ENCODE measurements around the gene KRTAP5-1. TPM values are rescaled to one million over a fixed set of nuclear protein-coding genes. Genes with fewer than 3 reads are reported as not detected.

The KRTAP5-1 gene
- total RNA-seq, 1 donor from 2014 or later: not detected

DNA sequence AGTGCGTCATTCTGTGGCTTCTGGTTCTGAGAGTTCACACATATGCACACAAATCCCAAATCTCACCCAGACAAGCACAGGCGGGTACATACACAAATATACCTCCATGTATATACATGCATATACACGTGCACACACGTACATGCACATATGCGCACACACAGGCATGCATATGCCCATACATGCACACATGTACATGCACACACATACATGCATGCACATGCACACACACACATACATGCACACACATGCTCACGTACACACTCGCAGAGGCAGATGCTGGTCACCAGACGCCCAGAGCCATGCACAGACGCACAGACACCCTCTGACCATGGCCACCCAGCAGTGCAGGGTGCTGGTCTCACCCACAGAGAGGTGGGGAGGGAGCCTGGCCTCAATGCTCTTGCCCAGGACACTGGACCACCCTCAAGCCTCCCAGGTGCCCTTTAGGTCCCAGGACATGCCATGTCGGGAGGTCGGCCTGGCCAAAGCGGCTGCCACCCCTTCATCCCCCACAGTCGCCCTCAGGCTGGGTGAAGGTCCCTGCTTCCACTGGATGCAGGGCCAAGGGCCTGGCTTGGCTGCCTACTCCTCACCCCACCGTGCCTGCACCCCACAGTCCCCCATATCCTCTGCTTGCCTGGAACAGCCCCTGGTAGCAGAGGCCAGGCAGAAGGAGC, 22.5 kb downstream of the KRTAP5-1 start:
- TF ChIP-seq, protein P1, sequence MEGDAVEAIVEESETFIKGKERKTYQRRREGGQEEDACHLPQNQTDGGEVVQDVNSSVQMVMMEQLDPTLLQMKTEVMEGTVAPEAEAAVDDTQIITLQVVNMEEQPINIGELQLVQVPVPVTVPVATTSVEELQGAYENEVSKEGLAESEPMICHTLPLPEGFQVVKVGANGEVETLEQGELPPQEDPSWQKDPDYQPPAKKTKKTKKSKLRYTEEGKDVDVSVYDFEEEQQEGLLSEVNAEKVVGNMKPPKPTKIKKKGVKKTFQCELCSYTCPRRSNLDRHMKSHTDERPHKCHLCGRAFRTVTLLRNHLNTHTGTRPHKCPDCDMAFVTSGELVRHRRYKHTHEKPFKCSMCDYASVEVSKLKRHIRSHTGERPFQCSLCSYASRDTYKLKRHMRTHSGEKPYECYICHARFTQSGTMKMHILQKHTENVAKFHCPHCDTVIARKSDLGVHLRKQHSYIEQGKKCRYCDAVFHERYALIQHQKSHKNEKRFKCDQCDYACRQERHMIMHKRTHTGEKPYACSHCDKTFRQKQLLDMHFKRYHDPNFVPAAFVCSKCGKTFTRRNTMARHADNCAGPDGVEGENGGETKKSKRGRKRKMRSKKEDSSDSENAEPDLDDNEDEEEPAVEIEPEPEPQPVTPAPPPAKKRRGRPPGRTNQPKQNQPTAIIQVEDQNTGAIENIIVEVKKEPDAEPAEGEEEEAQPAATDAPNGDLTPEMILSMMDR (IDR thresholded peaks at IDR 0.05; ENCODE audit: unreplicated experiment): no peak
- Mint-ChIP-seq H3K27me3 (peaks cover 4% of the 10 kb centered on the region), H3K4me3 (ENCODE audit: low read depth) (no peak overlapping the region), H3K9me3 (ENCODE audit: low read depth) (no peaks in the 10 kb centered on the region), H3K36me3 (ENCODE audit: insufficient read depth) (peaks cover under 1% of the 10 kb centered on the region), H3K4me1 (ENCODE audit: low read depth) (peaks cover 2% of the 10 kb centered on the region), H3K27ac (no peak overlapping the region)
- DNase-seq (ENCODE audit: low spot score, unreplicated experiment): no peak

- Mint-ChIP-seq H3K27ac (no peak overlapping the region), H3K9me3 (ENCODE audit: low read depth) (no peaks in the 10 kb centered on the region), H3K36me3 (ENCODE audit: insufficient read depth) (peaks cover 2% of the 10 kb centered on the region), H3K4me1 (ENCODE audit: low read depth) (no peaks in the 10 kb centered on the region), H3K27me3 (peaks cover 5% of the 10 kb centered on the region), H3K4me3 (ENCODE audit: low read depth) (no peak overlapping the region)
- DNase-seq (ENCODE audit: low spot score, unreplicated experiment): no peak
- TF ChIP-seq, protein P1 (IDR thresholded peaks at IDR 0.05; ENCODE audit: unreplicated experiment): no peak
Measured at GRCh38 chr11:1561955-1562354, 23.1 kb downstream of the KRTAP5-1 start.

- H3K36me3 Mint-ChIP-seq (ENCODE audit: insufficient read depth): peaks cover 2% of the 10 kb centered on the region
- no peak for DNase-seq (ENCODE audit: low spot score, unreplicated experiment)
- H3K9me3 Mint-ChIP-seq (ENCODE audit: low read depth): no peaks in the 10 kb centered on the region
- H3K27me3 Mint-ChIP-seq: peaks cover 5% of the 10 kb centered on the region
- no peak overlapping the region for H3K27ac Mint-ChIP-seq
- TF ChIP-seq, protein P1 (IDR thresholded peaks at IDR 0.05; ENCODE audit: unreplicated experiment): no peak
- H3K4me3 Mint-ChIP-seq (ENCODE audit: low read depth): no peak overlapping the region
- no peaks in the 10 kb centered on the region for H3K4me1 Mint-ChIP-seq (ENCODE audit: low read depth)
Measured at GRCh38 chr11:1561266-1561665, 23.8 kb downstream of the KRTAP5-1 start.

DNA sequence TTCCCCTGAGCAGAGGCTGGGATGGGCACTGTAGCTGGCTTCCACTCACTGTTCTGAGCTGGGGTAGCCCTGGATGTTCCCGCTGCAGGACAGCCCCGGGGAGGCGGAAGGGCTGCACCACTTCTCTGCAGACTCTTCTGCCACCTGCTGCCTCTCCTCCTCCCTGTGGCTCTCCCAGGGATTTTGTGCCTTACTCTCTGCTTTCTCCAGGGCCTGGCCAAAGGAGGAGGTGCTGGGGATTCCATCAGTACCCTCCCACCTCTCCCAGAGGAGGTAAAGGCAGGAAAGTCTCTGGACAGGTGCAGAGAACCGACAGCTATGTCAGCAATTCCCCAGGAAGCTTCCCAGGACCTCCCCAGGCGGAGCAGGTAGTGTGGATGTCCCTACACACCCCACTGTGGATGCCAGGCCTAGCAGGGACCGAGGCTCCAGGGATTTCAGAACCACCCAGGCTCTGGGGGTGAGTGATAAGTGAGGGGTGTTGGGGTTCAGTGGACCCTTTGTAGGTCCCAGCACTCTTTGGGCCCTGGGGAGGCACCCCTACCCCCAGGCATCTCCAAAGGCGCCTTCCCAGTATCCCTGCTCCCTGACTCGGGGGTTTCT, 24.3 kb downstream of the KRTAP5-1 start:
- Mint-ChIP-seq H3K27ac (no peak overlapping the region), H3K27me3 (peaks cover 5% of the 10 kb centered on the region), H3K9me3 (ENCODE audit: low read depth) (no peaks in the 10 kb centered on the region), H3K4me1 (ENCODE audit: low read depth) (no peaks in the 10 kb centered on the region), H3K36me3 (ENCODE audit: insufficient read depth) (peaks cover 2% of the 10 kb centered on the region), H3K4me3 (ENCODE audit: low read depth) (no peak overlapping the region)
- TF ChIP-seq, protein P1 (IDR thresholded peaks at IDR 0.05; ENCODE audit: unreplicated experiment): no peak
- DNase-seq (ENCODE audit: low spot score, unreplicated experiment): no peak

- no peak for DNase-seq (ENCODE audit: low spot score, unreplicated experiment)
- no peak overlapping the region for H3K27ac Mint-ChIP-seq
- H3K9me3 Mint-ChIP-seq (ENCODE audit: low read depth): no peaks in the 10 kb centered on the region
- no peak overlapping the region for H3K4me3 Mint-ChIP-seq (ENCODE audit: low read depth)
- H3K36me3 Mint-ChIP-seq (ENCODE audit: insufficient read depth): peaks cover 2% of the 10 kb centered on the region
- TF ChIP-seq, protein P1 (IDR thresholded peaks at IDR 0.05; ENCODE audit: unreplicated experiment): no peak
- H3K4me1 Mint-ChIP-seq (ENCODE audit: low read depth): no peaks in the 10 kb centered on the region
- H3K27me3 Mint-ChIP-seq: peaks cover 5% of the 10 kb centered on the region
Measured at GRCh38 chr11:1560002-1560648, 25.0 kb downstream of the KRTAP5-1 start.

Data from progenitor cell of endocrine pancreas (in vitro differentiated cells).